Mesenchymal stem cell (in vitro differentiated cells and primary cell): Measurements from ENCODE around the gene GREM2.

ENCODE experiments used
- DNase-seq: peaks from one replicate; pipeline ENCODE4 v3.0.0-alpha.2; 2013
- H2AFZ ChIP-seq: one replicate; pipeline ENCODE4 v1.6.1; 2013; ENCODE audit warnings: low read depth, mild to moderate bottlenecking, control low read depth, inconsistent platforms, low read length, moderate library complexity
- H2AK5ac ChIP-seq: 2 replicates; pipeline ENCODE4 v1.6.1; 2013; ENCODE audit warnings: low read length, moderate library complexity, mild to moderate bottlenecking, inconsistent platforms; ENCODE audit not compliant: severe bottlenecking
- H2BK120ac ChIP-seq: one replicate; pipeline ENCODE4 v1.6.1; 2013; ENCODE audit warnings: low read depth, mild to moderate bottlenecking, inconsistent platforms, low read length, moderate library complexity
- H2BK12ac ChIP-seq, 2 experiments: one replicate each; pipeline ENCODE4 v1.6.1; 2013; ENCODE audit warnings: inconsistent platforms in 2 of 2, low read length in 2 of 2, mild to moderate bottlenecking in 2 of 2, moderate library complexity in 2 of 2, control low read depth in 1 of 2
- H2BK15ac ChIP-seq: one replicate; pipeline ENCODE4 v1.6.1; 2013; ENCODE audit warnings: mild to moderate bottlenecking, low read depth, inconsistent platforms; ENCODE audit not compliant: poor library complexity, severe bottlenecking
- H2BK5ac ChIP-seq: 2 replicates; pipeline ENCODE4 v1.6.1; 2013; ENCODE audit warnings: low read depth, mild to moderate bottlenecking, low read length, control low read depth, inconsistent platforms; ENCODE audit not compliant: poor library complexity, severe bottlenecking
- H3K14ac ChIP-seq, 2 experiments: one replicate each; pipeline ENCODE4 v1.6.1; 2013; ENCODE audit warnings: inconsistent platforms in 2 of 2, low read length in 2 of 2, control low read depth in 1 of 2, mild to moderate bottlenecking in 1 of 2, moderate library complexity in 1 of 2
- H3K18ac ChIP-seq, 2 experiments: one replicate each; pipeline ENCODE4 v1.6.1; 2013; ENCODE audit warnings: inconsistent platforms in 2 of 2, low read length in 2 of 2, control low read depth in 1 of 2, low read depth in 1 of 2, mild to moderate bottlenecking in 1 of 2
- H3K23ac ChIP-seq, 2 experiments: one replicate each; pipeline ENCODE4 v1.6.1; 2013; ENCODE audit warnings: inconsistent platforms in 2 of 2, low read length in 2 of 2, mild to moderate bottlenecking in 2 of 2, moderate library complexity in 2 of 2, control low read depth in 1 of 2
- H3K27ac ChIP-seq: 2 replicates; pipeline ENCODE4 v1.5.1; 2013; ENCODE audit warnings: mild to moderate bottlenecking, moderate library complexity, low read length, control low read depth, inconsistent platforms; ENCODE audit not compliant: poor library complexity, severe bottlenecking
- H3K27me3 ChIP-seq, 2 experiments: 2 replicates each; pipeline versions ENCODE4 v1.6.1 to v1.7.0; 2013; ENCODE audit warnings: low read length in 2 of 2, mild to moderate bottlenecking in 2 of 2, moderate library complexity in 2 of 2, control low read depth in 1 of 2, inconsistent platforms in 1 of 2; ENCODE audit not compliant: control insufficient read depth in 1 of 2, insufficient read depth in 1 of 2
- H3K36me3 ChIP-seq, 2 experiments: 2 replicates each; pipeline versions ENCODE4 v1.6.1 to v1.7.0; 2013; ENCODE audit warnings: low read length in 2 of 2, control low read depth in 1 of 2, inconsistent platforms in 1 of 2, low read depth in 1 of 2, mild to moderate bottlenecking in 1 of 2; ENCODE audit not compliant: insufficient read depth in 2 of 2, control insufficient read depth in 1 of 2
- H3K4ac ChIP-seq, 2 experiments: one replicate each; pipeline ENCODE4 v1.6.1; 2013; ENCODE audit warnings: inconsistent platforms in 2 of 2, low read length in 2 of 2, mild to moderate bottlenecking in 2 of 2, moderate library complexity in 2 of 2, control low read depth in 1 of 2, low read depth in 1 of 2
- H3K4me1 ChIP-seq: 2 replicates; pipeline ENCODE4 v1.6.1; 2013; ENCODE audit warnings: low read depth, low read length, control low read depth; ENCODE audit not compliant: control insufficient read depth, insufficient read depth
- H3K4me2 ChIP-seq: 2 replicates; pipeline ENCODE4 v1.6.1; 2013; ENCODE audit warnings: low read length, mild to moderate bottlenecking, inconsistent platforms; ENCODE audit not compliant: poor library complexity, severe bottlenecking
- H3K4me3 ChIP-seq, 2 experiments: 2 replicates each; pipeline versions ENCODE4 v1.5.1 to v1.7.0; 2013; ENCODE audit warnings: low read length in 2 of 2, mild to moderate bottlenecking in 2 of 2, control low read depth in 1 of 2, low read depth in 1 of 2; ENCODE audit not compliant: insufficient read depth in 1 of 2
- H3K79me1 ChIP-seq: replicated peaks from 2 replicates; pipeline ENCODE4 v1.6.1; 2013; ENCODE audit warnings: mild to moderate bottlenecking, control low read depth, low read length, inconsistent platforms; ENCODE audit not compliant: poor library complexity, severe bottlenecking
- H3K9ac ChIP-seq: 2 replicates; pipeline ENCODE4 v1.7.0; 2013; ENCODE audit warnings: mild to moderate bottlenecking, low read length, moderate library complexity
- H3K9me3 ChIP-seq: 2 replicates; pipeline ENCODE4 v1.7.0; 2013; ENCODE audit warnings: mild to moderate bottlenecking, low read length; ENCODE audit not compliant: control insufficient read depth
- H4K8ac ChIP-seq: one replicate; pipeline ENCODE4 v1.6.1; 2013; ENCODE audit warnings: inconsistent platforms, mild to moderate bottlenecking, low read length, moderate library complexity
- H4K91ac ChIP-seq: one replicate; pipeline ENCODE4 v1.6.1; 2013; ENCODE audit warnings: mild to moderate bottlenecking, low read length, inconsistent platforms
- WGBS: methylation state at CpG from one replicate; pipeline ENCODE4 v1.1.7; 2013; ENCODE audit warnings: mixed read lengths; 5-methylcytosine and 5-hydroxymethylcytosine counted together

GREM2 gene

DNA sequence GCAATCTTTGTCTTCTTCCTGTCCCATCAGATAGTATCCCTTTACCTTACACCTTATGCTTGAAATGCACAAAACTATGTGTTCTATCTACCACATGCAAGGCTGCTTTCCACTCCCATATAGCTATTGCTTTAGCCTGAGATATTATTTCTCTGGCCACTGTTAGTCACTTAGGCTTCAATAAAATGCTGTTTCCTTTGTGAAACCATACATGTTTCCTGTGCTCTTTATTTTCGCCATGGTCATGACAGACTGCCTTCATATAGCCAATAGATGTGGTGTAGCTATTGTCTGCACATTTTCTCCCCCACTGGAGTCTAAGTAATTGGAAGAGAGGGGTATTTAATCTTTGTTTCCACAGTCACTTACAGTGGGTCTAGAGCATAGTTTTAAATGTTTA, 108.4 kb downstream of the GREM2 start:
- Histone ChIP-seq H4K91ac (no peak overlapping the region), H4K8ac (no peak overlapping the region), H2BK120ac (no peak overlapping the region), H3K36me3 (peaks cover 0 to 8% of the 10 kb centered on the region in 2 experiments), H3K23ac (no peak overlapping the region), H3K14ac (no peak overlapping the region), H3K4me1 (peaks cover 1% of the 10 kb centered on the region), H2BK5ac (no peak overlapping the region), H3K4me3 (no peak overlapping the region), H2BK12ac (no peak overlapping the region), H2AFZ (no peak overlapping the region), H2BK15ac (no peak overlapping the region), H3K27me3 (no peaks in the 10 kb centered on the region), H3K4ac (no peak overlapping the region), H3K79me1 (no peaks in the 10 kb centered on the region), H3K18ac (no peak overlapping the region), H3K9me3 (no peaks in the 10 kb centered on the region), H2AK5ac (no peak overlapping the region), H3K9ac (no peak overlapping the region), H3K4me2 (no peak overlapping the region), H3K27ac (no peak overlapping the region)
- WGBS, result no CpG with 5 or more reads among the region's 1 CpG
- no peak for DNase-seq

DNA sequence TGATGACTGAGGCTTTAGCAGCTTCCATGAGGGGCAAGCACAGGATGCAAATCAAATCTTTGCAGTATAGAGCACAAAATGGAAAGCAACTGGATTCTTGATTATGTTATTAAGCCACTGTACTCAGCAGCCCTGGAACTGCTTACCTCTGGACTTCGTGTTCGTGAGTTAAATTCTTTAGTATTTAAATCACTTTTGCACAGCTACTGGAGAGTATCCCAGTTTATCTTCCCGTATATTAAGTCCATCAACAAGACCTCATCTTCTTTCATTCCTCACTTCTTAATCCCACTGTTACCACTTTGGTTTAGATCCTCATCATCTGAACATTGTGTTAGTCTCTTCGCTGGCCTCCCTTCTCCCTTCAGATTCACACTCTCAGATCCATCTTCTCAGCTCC, 108.9 kb downstream of the GREM2 start:
- Histone ChIP-seq H3K36me3 (peaks cover 0 to 8% of the 10 kb centered on the region in 2 experiments), H3K4me3 (no peak overlapping the region), H2AFZ (no peak overlapping the region), H4K91ac (no peak overlapping the region), H2BK5ac (no peak overlapping the region), H2AK5ac (no peak overlapping the region), H3K79me1 (no peaks in the 10 kb centered on the region), H3K4me2 (no peak overlapping the region), H3K14ac (no peak overlapping the region), H2BK15ac (no peak overlapping the region), H4K8ac (no peak overlapping the region), H2BK120ac (no peak overlapping the region), H2BK12ac (no peak overlapping the region), H3K23ac (no peak overlapping the region), H3K18ac (no peak overlapping the region), H3K27ac (no peak overlapping the region), H3K9ac (no peak overlapping the region), H3K4ac (no peak overlapping the region), H3K9me3 (no peaks in the 10 kb centered on the region), H3K4me1 (peaks cover 1% of the 10 kb centered on the region), H3K27me3 (no peaks in the 10 kb centered on the region)
- WGBS, result 91% methylated on average over 4 of the region's 4 CpGs
- DNase-seq, result no peak

DNA sequence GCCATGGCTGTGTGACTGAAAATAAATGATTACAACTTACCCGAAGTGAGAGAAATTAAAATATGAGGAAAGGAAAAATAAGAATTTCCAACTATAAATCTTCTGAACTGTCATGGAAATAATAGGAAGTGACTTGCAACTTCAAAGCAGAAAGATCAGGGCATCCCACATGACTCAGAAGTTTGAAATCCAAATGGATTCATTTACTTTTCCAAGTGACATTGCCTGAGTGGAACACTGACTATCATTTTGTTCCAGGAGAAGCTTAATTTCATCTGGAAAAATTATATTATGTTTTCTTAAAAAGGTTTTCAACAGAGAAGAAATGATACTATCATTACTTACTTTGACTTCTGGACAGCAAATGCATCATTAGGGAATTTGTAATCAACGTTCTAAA, 110.8 kb downstream of the GREM2 start:
- H2AFZ ChIP-seq, result no peak overlapping the region

DNA sequence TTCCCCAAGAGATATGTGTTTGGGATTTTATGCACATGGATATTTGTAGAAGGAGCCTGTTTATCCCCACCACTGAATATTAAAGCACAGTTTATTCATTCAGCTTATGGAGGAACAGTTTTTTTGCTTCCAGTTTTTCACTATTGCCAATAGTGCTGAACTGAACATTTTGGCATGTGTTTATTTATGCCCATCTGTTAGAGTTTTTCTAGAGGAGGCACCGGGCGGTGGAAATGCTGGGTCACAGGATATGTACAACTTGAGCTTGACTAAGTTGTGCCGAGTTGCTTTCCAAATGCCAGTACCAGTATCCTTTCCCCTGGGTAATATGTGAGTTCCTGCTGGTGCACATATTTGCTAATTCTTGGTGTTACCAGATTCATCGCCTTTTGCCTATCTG, 111.3 kb downstream of the GREM2 start:
- Histone ChIP-seq H2BK5ac (no peak overlapping the region), H2BK15ac (no peak overlapping the region), H3K27me3 (no peaks in the 10 kb centered on the region), H3K79me1 (no peaks in the 10 kb centered on the region), H2BK12ac (no peak overlapping the region), H3K4me1 (peaks cover 1% of the 10 kb centered on the region), H3K4me2 (no peak overlapping the region), H4K8ac (no peak overlapping the region), H2AFZ (no peak overlapping the region), H3K4me3 (no peak overlapping the region), H3K9me3 (no peaks in the 10 kb centered on the region), H3K36me3 (peaks cover 0 to 13% of the 10 kb centered on the region in 2 experiments), H2BK120ac (no peak overlapping the region), H3K23ac (no peak overlapping the region), H3K4ac (no peak overlapping the region), H3K9ac (no peak overlapping the region), H3K18ac (no peak overlapping the region), H3K27ac (no peak overlapping the region), H2AK5ac (no peak overlapping the region), H4K91ac (no peak overlapping the region), H3K14ac (no peak overlapping the region)
- DNase-seq, result no peak
- 84% methylated on average over 4 of the region's 4 CpGs for WGBS

More for the DNA sequence above, 110.8 kb downstream of the GREM2 start:
- H2BK5ac ChIP-seq, result no peak overlapping the region
- peak; percentile 10 for DNase-seq
- H3K9ac ChIP-seq, result no peak overlapping the region
- no peaks in the 10 kb centered on the region for H3K27me3 ChIP-seq
- no peak overlapping the region for H2BK15ac ChIP-seq
- no peak overlapping the region for H2BK120ac ChIP-seq
- no peak overlapping the region for H3K27ac ChIP-seq
- no peak overlapping the region for H3K23ac ChIP-seq
- H3K4ac ChIP-seq, result no peak overlapping the region
- H3K36me3 ChIP-seq, result peaks cover 0 to 12% of the 10 kb centered on the region in 2 experiments
- no peak overlapping the region for H4K8ac ChIP-seq
- H3K79me1 ChIP-seq, result no peaks in the 10 kb centered on the region
- H2BK12ac ChIP-seq, result no peak overlapping the region
- H3K9me3 ChIP-seq, result no peaks in the 10 kb centered on the region
- H3K4me2 ChIP-seq, result no peak overlapping the region
- no peak overlapping the region for H2AK5ac ChIP-seq
- H3K4me1 ChIP-seq, result peaks cover 1% of the 10 kb centered on the region
- no peak overlapping the region for H4K91ac ChIP-seq
- no peak overlapping the region for H3K18ac ChIP-seq
- no peak overlapping the region for H3K4me3 ChIP-seq
- WGBS, result 96% methylated on average over 1 of the region's 2 CpGs
- no peak overlapping the region for H3K14ac ChIP-seq
